ENCODE measurements around the gene P2RY2.

The P2RY2 gene

GRCh38 chr11:73189315-73189714 is 28.8 kb upstream of the P2RY2 start:
- H3K4me3 ChIP-seq (ENCODE audit: low read length), result peak overlapping the region; percentile 57
- H3K4me2 ChIP-seq (ENCODE audit: low read length), result peak overlapping the region; percentile 69
- H3K27me3 ChIP-seq (ENCODE audit: low read depth, low read length), result no peaks in the 10 kb centered on the region
- peaks cover 78% of the 10 kb centered on the region for H3K4me1 ChIP-seq (ENCODE audit: low read length)
- H3K36me3 ChIP-seq (replicated peaks; ENCODE audit: low read depth, low read length), result no peaks in the 10 kb centered on the region
- no peaks in the 10 kb centered on the region for H4K20me1 ChIP-seq (ENCODE audit: insufficient read depth, low read length)
- H3K9ac ChIP-seq (ENCODE audit: low read length), result peak overlapping the region; percentile 80
- H3K27ac ChIP-seq (ENCODE audit: low read length), result peak overlapping the region; percentile 86
- peak overlapping the region; percentile 69; the same call in 1 of the 2 replicates for H2AFZ ChIP-seq (ENCODE audit: low read depth, low read length)
- H3K79me2 ChIP-seq (ENCODE audit: low read length), result no peaks in the 10 kb centered on the region
- H3K9me3 ChIP-seq (ENCODE audit: insufficient read depth, low read length), result no peaks in the 10 kb centered on the region
- TF ChIP-seq EZH2phosphoT487 (IDR thresholded peaks at IDR 0.05; ENCODE audit: low read depth) (no peak), CTCF (IDR thresholded peaks at IDR 0.05; ENCODE audit: low read depth, low read length) (no peak)

- TF ChIP-seq EZH2phosphoT487 (IDR thresholded peaks at IDR 0.05; ENCODE audit: low read depth), result no peak
- TF ChIP-seq CTCF (IDR thresholded peaks at IDR 0.05; ENCODE audit: low read depth, low read length), result no peak
- no peaks in the 10 kb centered on the region for H3K27me3 ChIP-seq (ENCODE audit: low read depth, low read length)
- peak overlapping the region; percentile 86 for H3K27ac ChIP-seq (ENCODE audit: low read length)
- peak overlapping the region; percentile 48; the same call in 1 of the 2 replicates for H2AFZ ChIP-seq (ENCODE audit: low read depth, low read length)
- peaks cover 72% of the 10 kb centered on the region for H3K4me1 ChIP-seq (ENCODE audit: low read length)
- H3K4me3 ChIP-seq (ENCODE audit: low read length), result peak overlapping the region; percentile 32; the same call in 1 of the 2 replicates
- no peaks in the 10 kb centered on the region for H3K9me3 ChIP-seq (ENCODE audit: insufficient read depth, low read length)
- H3K36me3 ChIP-seq (replicated peaks; ENCODE audit: low read depth, low read length), result no peaks in the 10 kb centered on the region
- peak overlapping the region; percentile 69 for H3K4me2 ChIP-seq (ENCODE audit: low read length)
- H3K79me2 ChIP-seq (ENCODE audit: low read length), result no peaks in the 10 kb centered on the region
- H3K9ac ChIP-seq (ENCODE audit: low read length), result peak overlapping the region; percentile 80
- H4K20me1 ChIP-seq (ENCODE audit: insufficient read depth, low read length), result no peaks in the 10 kb centered on the region
Observed at GRCh38 chr11:73189723-73190556, 28.1 kb upstream of the P2RY2 start.

GRCh38 chr11:73190557-73190885 is 27.6 kb upstream of the P2RY2 start:
- Histone ChIP-seq H3K27me3 (ENCODE audit: low read depth, low read length) (no peaks in the 10 kb centered on the region), H3K9ac (ENCODE audit: low read length) (no peak overlapping the region), H3K9me3 (ENCODE audit: insufficient read depth, low read length) (no peaks in the 10 kb centered on the region), H3K36me3 (replicated peaks; ENCODE audit: low read depth, low read length) (no peaks in the 10 kb centered on the region), H3K4me3 (ENCODE audit: low read length) (no peak overlapping the region), H3K27ac (ENCODE audit: low read length) (no peak overlapping the region), H4K20me1 (ENCODE audit: insufficient read depth, low read length) (no peaks in the 10 kb centered on the region), H3K4me1 (ENCODE audit: low read length) (peaks cover 67% of the 10 kb centered on the region), H3K79me2 (ENCODE audit: low read length) (no peaks in the 10 kb centered on the region), H2AFZ (ENCODE audit: low read depth, low read length) (no peak overlapping the region), H3K4me2 (ENCODE audit: low read length) (no peak overlapping the region)
- TF ChIP-seq CTCF (IDR thresholded peaks at IDR 0.05; ENCODE audit: low read depth, low read length), result no peak
- no peak for TF ChIP-seq EZH2phosphoT487 (IDR thresholded peaks at IDR 0.05; ENCODE audit: low read depth)

- TF ChIP-seq CTCF (IDR thresholded peaks at IDR 0.05; ENCODE audit: low read depth, low read length) (no peak), EZH2phosphoT487 (IDR thresholded peaks at IDR 0.05; ENCODE audit: low read depth) (no peak)
- Histone ChIP-seq H3K27me3 (ENCODE audit: low read depth, low read length) (no peaks in the 10 kb centered on the region), H3K27ac (ENCODE audit: low read length) (no peak overlapping the region), H3K79me2 (ENCODE audit: low read length) (no peaks in the 10 kb centered on the region), H3K4me3 (ENCODE audit: low read length) (no peak overlapping the region), H3K9ac (ENCODE audit: low read length) (no peak overlapping the region), H3K4me2 (ENCODE audit: low read length) (no peak overlapping the region), H4K20me1 (ENCODE audit: insufficient read depth, low read length) (no peaks in the 10 kb centered on the region), H3K4me1 (ENCODE audit: low read length) (peaks cover 61% of the 10 kb centered on the region), H2AFZ (ENCODE audit: low read depth, low read length) (no peak overlapping the region), H3K9me3 (ENCODE audit: insufficient read depth, low read length) (no peaks in the 10 kb centered on the region), H3K36me3 (replicated peaks; ENCODE audit: low read depth, low read length) (no peaks in the 10 kb centered on the region)
Observed at GRCh38 chr11:73191151-73191550, 26.9 kb upstream of the P2RY2 start.
